Colonic mucosa (tissue), 4 donors: ENCODE data around the gene GPR75. TPM values are rescaled to one million over a fixed set of nuclear protein-coding genes. Genes with fewer than 3 reads are reported as not detected.
A peak's percentile ranks its signal among the peaks of the same experiment; 100 is the strongest.

ENCODE experiments used
- DNase-seq: peaks from one replicate; pipeline ENCODE4 v3.0.0-alpha.2; 2020
- H3K27ac ChIP-seq: fragments of 200-600 bp; one replicate; pipeline ENCODE4 v1.8.0; 2021
- H3K27me3 ChIP-seq: fragments of 200-600 bp; one replicate; pipeline ENCODE4 v1.8.0; 2021
- H3K36me3 ChIP-seq: fragments of 200-600 bp; one replicate; pipeline ENCODE4 v1.8.0; 2021
- H3K4me1 ChIP-seq: fragments of 200-600 bp; one replicate; pipeline ENCODE4 v1.8.0; 2021; ENCODE audit warnings: mild to moderate bottlenecking
- H3K4me3 ChIP-seq: fragments of 200-600 bp; one replicate; pipeline ENCODE4 v1.8.0; 2021
- H3K9ac ChIP-seq, 2 donors: one replicate each; pipeline ENCODE4 v1.7.0; 2013; ENCODE audit warnings: control low read depth in 2 of 2, low read depth in 2 of 2, low read length in 2 of 2
- H3K9me3 ChIP-seq: fragments of 200-600 bp; one replicate; pipeline ENCODE4 v1.8.0; 2021
- CTCF ChIP-seq: fragments of 200-600 bp; IDR thresholded peaks from one replicate; pipeline ENCODE4 v1.8.0; 2022; ENCODE audit warnings: antibody characterized with exemption, mild to moderate bottlenecking
- intact Hi-C: fragments of 100-400 bp; cut with DNase I; formaldehyde crosslinking; loops from one replicate; pipeline ENCODE4 v1.14.1; 2022
- microRNA-seq: library from miRNA; unstranded; fragments of <30 nt; microRNA quantifications from one replicate; pipeline ENCODE4, GENCODE V29; 2019
- total RNA-seq, 2 donors: library from RNA; stranded (reverse); fragmentation: NEBNext Ultra II Directional in 1 of 2; extraction: Animal tissue kit (Norgen Biotek cat#: 25700) in 1 of 2; gene quantifications; one replicate each; pipeline ENCODE4 v1.2.1, GENCODE V29; 2021
- donor health status: healthy.
- donor health status: DM: no; HTN: no; CAD: no.
- donor health status: DM: no; HTN: no; CAD: no.

Gene GPR75
- total RNA-seq, 2 donors from 2014 or later, result 0.58 to 1.1 TPM

DNA sequence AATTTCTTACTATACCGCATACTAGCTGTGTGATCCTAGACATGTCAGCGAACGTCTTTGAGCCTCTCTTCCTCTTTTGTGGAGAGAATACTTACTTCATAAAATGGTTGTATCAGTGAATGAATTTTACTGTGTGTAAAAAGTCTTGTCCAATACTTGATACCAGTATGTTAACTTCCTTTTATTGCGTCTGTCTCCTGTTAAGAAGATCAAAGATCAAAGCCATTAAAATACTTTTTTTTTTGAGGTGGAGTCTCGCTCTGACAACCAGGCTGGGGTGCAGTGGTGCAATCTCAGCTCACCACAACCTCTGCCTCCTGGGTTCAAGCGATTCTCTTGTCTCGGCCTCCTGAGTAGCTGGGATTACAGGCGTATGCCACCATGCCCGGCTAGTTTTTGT is 39.7 kb downstream of the GPR75 start:
- Histone ChIP-seq H3K9ac (no peak overlapping the region), H3K36me3 (no peaks in the 10 kb centered on the region), H3K27me3 (no peaks in the 10 kb centered on the region), H3K27ac (peak overlapping the region; percentile 1), H3K9me3 (no peaks in the 10 kb centered on the region), H3K4me3 (no peak overlapping the region), H3K4me1 (no peaks in the 10 kb centered on the region)
- DNase-seq, result peak; percentile 20
- no peak for TF ChIP-seq CTCF
- intact Hi-C loops, result no loop called here

DNA sequence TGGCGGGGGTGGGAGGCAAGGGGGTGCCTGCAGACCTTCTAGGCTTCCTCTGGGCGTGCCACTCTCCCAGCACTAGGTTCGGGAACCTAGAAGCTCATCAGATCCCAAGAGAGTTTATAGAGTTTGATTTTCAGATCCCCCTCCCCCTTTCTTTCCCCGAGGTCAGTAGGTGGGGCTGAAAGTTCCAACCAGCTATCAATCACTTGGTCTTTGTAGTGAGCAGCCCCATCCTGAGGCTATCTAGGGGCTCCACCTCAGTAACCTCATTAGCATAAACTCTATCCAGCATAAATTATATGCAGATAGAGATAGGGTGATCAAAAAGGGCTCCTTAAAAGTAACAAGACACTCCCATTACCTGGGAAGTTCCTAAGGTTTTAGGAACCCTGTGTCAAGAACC is 40.1 kb downstream of the GPR75 start:
- no peaks in the 10 kb centered on the region for H3K36me3 ChIP-seq
- intact Hi-C loops, result no loop called here
- peak overlapping the region; percentile 1 for H3K27ac ChIP-seq
- no peak for DNase-seq
- H3K9ac ChIP-seq, result no peak overlapping the region
- no peak overlapping the region for H3K4me3 ChIP-seq
- no peak for TF ChIP-seq CTCF
- H3K27me3 ChIP-seq, result no peaks in the 10 kb centered on the region
- no peaks in the 10 kb centered on the region for H3K9me3 ChIP-seq
- no peaks in the 10 kb centered on the region for H3K4me1 ChIP-seq

- TF ChIP-seq CTCF, result no peak
- no peaks in the 10 kb centered on the region for H3K36me3 ChIP-seq
- no peak for DNase-seq
Measured at GRCh38 chr2:53818854-53819435, 40.8 kb downstream of the GPR75 start.

GRCh38 chr2:53813151-53813550 is 46.6 kb downstream of the GPR75 start:
- H3K27ac ChIP-seq, result no peak overlapping the region
- no peak for DNase-seq
- intact Hi-C loops, result no loop called here
- no peaks in the 10 kb centered on the region for H3K9me3 ChIP-seq
- TF ChIP-seq CTCF, result no peak
- H3K27me3 ChIP-seq, result no peaks in the 10 kb centered on the region
- no peaks in the 10 kb centered on the region for H3K4me1 ChIP-seq
- no peak overlapping the region for H3K9ac ChIP-seq
- peaks cover 4% of the 10 kb centered on the region for H3K36me3 ChIP-seq
- H3K4me3 ChIP-seq, result no peak overlapping the region

More at GRCh38 chr2:53818854-53819435, 40.8 kb downstream of the GPR75 start:
- H3K9ac ChIP-seq, result no peak overlapping the region
- H3K4me1 ChIP-seq, result no peaks in the 10 kb centered on the region
- H3K27me3 ChIP-seq, result no peaks in the 10 kb centered on the region
- H3K9me3 ChIP-seq, result no peaks in the 10 kb centered on the region
- H3K4me3 ChIP-seq, result no peak overlapping the region
- intact Hi-C loops, result no loop called here
- H3K27ac ChIP-seq, result no peak overlapping the region

- TF ChIP-seq CTCF, result no peak
- Histone ChIP-seq H3K4me3 (no peak overlapping the region), H3K27ac (no peak overlapping the region), H3K9ac (no peak overlapping the region), H3K36me3 (peaks cover 4% of the 10 kb centered on the region), H3K9me3 (no peaks in the 10 kb centered on the region), H3K27me3 (no peaks in the 10 kb centered on the region), H3K4me1 (no peaks in the 10 kb centered on the region)
- no peak for DNase-seq
- intact Hi-C loops, result no loop called here
Measured at GRCh38 chr2:53811601-53812000, 48.2 kb downstream of the GPR75 start.

Small RNA genes lying within 50 kb of the gene (microRNA-seq; reads per million reads assigned to microRNA genes)
- gene MIR3682, result not detected

Other genes starting within 250 kb of the GPR75 start
- 1 to 10 TPM; 3.2 to 9.6 TPM for gene CHAC2, start 92.2 kb downstream of the GPR75 start, total RNA-seq
- gene ASB3, start 73.0 kb downstream of the GPR75 start, total RNA-seq, result 10 to 100 TPM in 1 of 2 donors, 1 to 10 TPM in 1; 9.9 to 12.3 TPM
- 10 to 100 TPM; 34.2 to 51.9 TPM for gene ERLEC1, start 72.9 kb downstream of the GPR75 start, total RNA-seq
- gene PSME4, start 111.0 kb upstream of the GPR75 start, total RNA-seq, result 10 to 100 TPM; 42.4 to 56.3 TPM